Suppressor macrophage treated with lipopolysaccharide for 4 hours (primary cell): ENCODE data around the gene RPTOR.
"Not testable (repeated sequence)": the region's sequence is repeated elsewhere in the genome, so short reads cannot be mapped to it uniquely, and the experiment has no call there.

Experiments used
- DNase-seq: peaks from one replicate; pipeline ENCODE4 v3.0.0-alpha.2; 2020

The RPTOR gene

DNA sequence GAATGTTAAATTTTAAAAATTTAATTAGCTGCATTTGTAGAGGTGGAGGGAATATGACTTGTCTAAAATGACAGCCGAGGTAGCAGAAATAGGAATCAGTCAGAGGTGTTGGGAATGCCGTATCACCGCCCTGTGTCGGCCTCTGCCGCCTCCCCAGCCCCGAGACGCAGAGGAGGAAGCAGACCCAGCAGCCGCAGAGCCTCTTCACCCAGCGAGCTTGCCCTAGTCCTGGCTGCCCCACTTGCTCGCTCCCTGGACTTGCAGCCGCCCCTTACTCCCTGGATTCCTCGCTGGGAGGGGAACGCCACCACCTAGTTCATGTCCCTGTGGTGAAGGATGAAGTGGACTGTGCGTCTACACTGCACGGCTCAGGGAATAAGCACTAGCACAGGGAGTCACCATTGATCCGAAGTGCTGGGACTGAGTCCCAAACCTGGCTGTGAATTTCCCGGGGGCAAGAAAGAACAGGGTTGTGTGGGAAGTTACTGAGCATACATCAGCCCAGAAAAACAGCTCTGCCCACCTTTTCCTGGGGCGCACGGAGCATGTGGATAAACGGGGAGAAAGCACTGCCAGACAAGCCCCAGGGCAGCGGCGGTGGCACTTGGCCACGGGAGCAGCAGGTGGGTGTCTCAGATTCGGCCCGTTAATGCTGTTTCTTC lies 76.8 kb downstream of the RPTOR start:
- DNase-seq = no peak

DNA sequence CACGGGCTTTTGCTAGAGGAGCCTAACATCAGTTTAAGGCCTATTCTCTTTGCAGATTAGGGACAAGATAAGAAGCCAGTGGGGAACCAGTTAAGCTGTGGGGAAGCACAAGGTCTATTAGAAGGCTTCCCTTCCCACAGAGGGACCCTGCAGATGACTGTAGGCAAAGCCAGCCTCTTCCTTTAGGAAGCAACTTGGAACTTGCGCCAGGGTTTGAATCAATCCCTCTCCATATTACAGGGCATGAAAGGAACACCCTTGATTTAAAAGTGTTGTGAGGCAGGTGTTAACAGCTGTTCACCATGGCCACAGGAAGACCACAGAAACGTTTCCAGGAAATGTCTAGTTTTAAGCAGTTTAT lies 77.3 kb downstream of the RPTOR start:
- no peak for DNase-seq

GRCh38 chr17:80624864-80625263 lies 80.2 kb downstream of the RPTOR start:
- no peak for DNase-seq

DNA sequence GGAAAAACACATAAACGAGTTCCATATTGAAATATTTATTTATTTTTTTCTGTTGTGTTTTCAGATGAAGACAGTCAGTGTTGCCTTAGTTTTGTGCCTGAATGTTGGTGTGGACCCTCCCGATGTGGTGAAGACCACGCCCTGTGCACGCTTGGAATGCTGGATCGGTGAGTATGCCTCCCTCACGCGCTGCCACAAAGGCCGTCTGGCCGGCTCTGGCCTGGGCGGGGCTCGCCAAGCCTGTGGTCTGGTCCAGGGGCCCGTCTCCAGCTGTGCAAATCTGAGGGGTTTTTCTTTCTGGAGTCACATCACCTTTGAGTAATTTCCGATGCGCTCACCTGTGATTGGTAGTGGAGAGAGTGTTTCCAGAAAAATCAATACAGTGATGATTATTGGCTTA lies 81.0 kb downstream of the RPTOR start:
- no peak for DNase-seq

DNA sequence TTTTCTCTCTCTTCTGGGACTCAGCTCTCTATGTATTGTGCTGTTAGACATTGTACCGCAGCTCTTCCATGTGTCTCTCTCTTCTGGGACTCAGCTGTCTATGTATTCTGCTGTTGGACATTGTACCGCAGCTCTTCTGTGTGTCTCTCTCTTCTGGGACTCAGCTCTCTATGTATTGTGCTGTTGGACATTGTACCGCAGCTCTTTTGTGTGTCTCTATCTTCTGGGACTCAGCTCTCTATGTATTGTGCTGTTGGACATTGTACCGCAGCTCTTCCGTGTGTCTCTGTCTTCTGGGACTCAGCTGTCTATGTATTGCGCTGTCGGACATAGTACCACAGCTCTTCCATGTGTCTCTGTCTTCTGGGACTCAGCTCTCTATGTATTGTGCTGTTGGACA lies 84.2 kb downstream of the RPTOR start:
- not testable (repeated sequence) for DNase-seq

DNA sequence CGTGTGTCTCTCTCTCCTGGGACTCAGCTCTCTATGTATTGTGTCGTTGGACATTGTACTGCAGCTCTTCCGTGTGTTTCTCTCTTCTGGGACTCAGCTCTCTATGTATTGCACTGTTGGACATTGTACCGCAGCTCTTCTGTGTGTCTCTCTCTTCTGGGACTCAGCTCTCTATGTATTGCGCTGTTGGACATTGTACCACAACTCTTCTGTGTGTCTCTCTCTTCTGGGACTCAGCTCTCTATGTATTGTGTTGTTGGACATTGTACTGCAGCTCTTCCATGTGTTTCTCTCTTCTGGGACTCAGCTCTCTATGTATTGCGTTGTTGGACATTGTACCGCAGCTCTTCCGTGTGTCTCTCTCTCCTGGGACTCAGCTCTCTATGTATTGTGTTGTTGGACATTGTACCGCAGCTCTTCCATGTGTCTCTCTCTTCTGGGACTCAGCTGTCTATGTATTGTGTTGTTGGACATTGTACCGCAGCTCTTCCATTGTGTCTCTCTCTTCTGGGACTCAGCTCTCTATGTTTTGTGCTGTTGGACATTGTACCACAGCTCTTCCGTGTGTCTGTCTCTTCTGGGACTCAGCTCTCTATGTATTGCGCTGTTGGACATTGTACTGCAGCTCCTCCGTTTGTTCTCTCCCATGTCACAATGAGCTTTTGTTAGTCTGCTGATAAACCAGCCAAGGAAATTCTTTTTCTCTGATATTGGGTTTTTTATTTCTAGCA lies 84.8 kb downstream of the RPTOR start:
- no peak for DNase-seq

- DNase-seq = no peak
Observed at GRCh38 chr17:80630560-80631120, 86.0 kb downstream of the RPTOR start.

- DNase-seq = peak; percentile 23
Observed at GRCh38 chr17:80631142-80632045, 86.8 kb downstream of the RPTOR start.

GRCh38 chr17:80632046-80632581 lies 87.5 kb downstream of the RPTOR start:
- DNase-seq = no peak

GRCh38 chr17:80633207-80633606 lies 88.6 kb downstream of the RPTOR start:
- no peak for DNase-seq

GRCh38 chr17:80633994-80634566 lies 89.4 kb downstream of the RPTOR start:
- DNase-seq = no peak

DNA sequence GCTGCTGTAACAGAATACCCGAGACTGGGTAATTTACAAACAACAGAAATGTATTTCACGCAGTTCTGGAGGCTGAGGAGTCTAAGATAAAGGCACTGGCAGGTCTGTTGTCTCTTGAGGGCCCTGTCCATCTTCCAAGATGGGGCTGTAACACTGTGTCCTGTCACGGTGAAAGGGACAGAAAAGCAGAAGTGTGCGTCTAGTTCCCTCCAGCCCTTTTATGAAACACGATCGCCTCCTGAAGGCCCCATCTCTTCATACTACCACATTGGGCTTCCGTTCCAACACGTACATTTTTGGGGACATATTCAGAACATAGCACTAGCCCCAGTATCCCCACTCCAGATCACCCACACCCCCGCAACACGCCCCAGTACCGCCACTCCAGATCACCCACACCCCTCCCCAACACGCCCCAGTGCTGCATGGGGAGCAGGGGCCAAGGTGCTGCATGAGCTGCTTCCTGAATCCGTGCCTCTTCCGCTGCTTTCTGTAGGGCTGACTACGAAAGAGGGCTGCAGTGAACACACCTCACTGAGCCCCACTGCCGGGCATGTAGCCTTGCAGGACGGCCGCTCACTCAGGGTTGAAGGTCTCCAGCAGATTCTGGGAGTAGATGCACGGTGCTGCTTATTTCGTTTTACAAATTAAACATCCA lies 91.9 kb downstream of the RPTOR start:
- no peak for DNase-seq

GRCh38 chr17:80637048-80637781 lies 92.6 kb downstream of the RPTOR start:
- no peak for DNase-seq

GRCh38 chr17:80639658-80640057 lies 95.0 kb downstream of the RPTOR start:
- no peak for DNase-seq

DNA sequence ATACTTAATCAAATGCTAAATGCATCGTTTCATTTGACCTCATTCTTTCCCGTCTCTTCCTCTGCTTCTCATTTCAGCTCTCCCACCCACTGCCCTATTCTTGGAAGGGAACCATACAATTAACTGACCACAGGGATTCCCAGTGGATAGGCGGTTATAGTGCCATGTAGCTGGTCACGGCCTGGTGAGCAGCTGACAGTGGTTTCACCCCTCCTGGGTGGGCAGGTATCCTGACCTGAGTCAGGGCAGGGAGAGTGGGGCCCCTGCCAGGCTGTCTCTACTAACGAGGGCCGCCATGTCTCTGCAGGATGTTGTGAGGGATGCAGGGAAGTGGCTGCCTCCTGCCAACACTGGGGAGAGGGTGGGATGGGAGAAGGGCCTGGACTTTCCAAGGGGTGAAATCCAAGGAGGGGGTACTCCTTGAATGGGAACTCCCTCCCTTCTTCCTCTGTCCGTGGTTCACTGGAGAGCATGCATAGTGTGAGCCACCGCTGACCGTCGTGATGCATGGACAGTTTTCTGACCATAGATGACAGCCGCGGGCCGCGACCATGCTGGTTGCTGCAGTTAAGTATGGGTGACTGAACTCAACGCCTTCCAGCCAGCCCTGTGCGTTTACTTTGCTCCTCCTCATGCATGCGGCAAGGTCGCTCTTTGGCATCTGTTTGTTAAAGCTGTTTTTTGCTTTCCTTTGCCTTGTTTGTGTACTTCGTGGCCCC lies 95.9 kb downstream of the RPTOR start:
- DNase-seq = no peak

GRCh38 chr17:80643326-80644099 lies 98.9 kb downstream of the RPTOR start:
- no peak for DNase-seq

GRCh38 chr17:80644536-80644935 lies 99.9 kb downstream of the RPTOR start:
- no peak for DNase-seq

GRCh38 chr17:80645706-80646325 lies 101.2 kb downstream of the RPTOR start:
- no peak for DNase-seq

- DNase-seq = no peak
Observed at GRCh38 chr17:80646328-80646727, 101.7 kb downstream of the RPTOR start.
